ENCODE measurements around the gene SLC2A10. TPM values are rescaled to one million over a fixed set of nuclear protein-coding genes. Genes with fewer than 3 reads are reported as not detected.

The SLC2A10 gene
- total RNA-seq, 2 experiments from 2014 or later, result not detected

- Mint-ChIP-seq H3K4me3 (no peak overlapping the region), H3K4me1 (no peaks in the 10 kb centered on the region), H3K9me3 (ENCODE audit: low read depth) (peaks cover 3% of the 10 kb centered on the region), H3K27ac (no peak overlapping the region), H3K27me3 (peaks cover 20% of the 10 kb centered on the region), H3K36me3 (no peaks in the 10 kb centered on the region)
- CTCF ChIA-PET, result no interaction called here
- no peak for ATAC-seq
- no peak for DNase-seq
Observed at GRCh38 chr20:46715292-46715756, 5.9 kb downstream of the SLC2A10 start.

DNA sequence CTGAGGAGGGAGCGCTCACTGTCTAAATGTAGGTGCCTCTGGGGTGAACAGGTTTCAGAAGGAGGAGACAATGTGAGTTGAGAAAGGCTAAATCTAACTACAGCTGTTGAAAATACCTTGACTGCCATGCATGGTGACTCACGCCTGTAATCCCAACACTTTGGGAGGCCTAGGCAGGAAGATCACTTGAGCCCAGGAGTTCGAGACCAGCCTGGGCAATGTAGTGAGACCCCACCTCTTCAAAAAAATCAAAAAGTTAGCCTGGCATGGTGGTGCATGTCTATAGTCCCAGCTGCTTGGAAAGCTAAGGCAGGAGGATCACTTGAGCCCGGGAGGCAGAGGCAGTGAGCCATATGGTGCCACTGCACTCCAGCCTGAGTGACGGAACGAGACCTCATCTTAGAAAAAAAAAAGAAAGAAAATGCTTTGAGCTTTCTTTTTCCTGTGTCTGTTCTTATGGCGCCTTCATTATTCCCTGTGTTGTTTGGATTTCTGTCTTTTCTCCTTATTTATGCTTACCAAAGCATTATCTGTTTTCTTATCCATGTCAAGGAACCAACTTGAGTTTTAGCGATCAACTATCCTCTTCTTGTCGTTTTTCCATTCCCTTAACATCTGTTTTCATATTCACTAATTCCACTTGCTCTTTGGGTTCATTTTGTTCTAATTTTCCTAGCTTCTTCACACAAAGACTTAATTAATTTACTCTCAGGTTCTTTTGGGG lies 8.5 kb downstream of the SLC2A10 start:
- no peak overlapping the region for H3K4me3 Mint-ChIP-seq
- CTCF ChIA-PET, result no interaction called here
- ATAC-seq, result no peak
- H3K4me1 Mint-ChIP-seq, result no peaks in the 10 kb centered on the region
- H3K27ac Mint-ChIP-seq, result no peak overlapping the region
- DNase-seq, result no peak
- H3K27me3 Mint-ChIP-seq, result peaks cover 8% of the 10 kb centered on the region
- H3K36me3 Mint-ChIP-seq, result no peaks in the 10 kb centered on the region
- H3K9me3 Mint-ChIP-seq (ENCODE audit: low read depth), result peaks cover 6% of the 10 kb centered on the region

DNA sequence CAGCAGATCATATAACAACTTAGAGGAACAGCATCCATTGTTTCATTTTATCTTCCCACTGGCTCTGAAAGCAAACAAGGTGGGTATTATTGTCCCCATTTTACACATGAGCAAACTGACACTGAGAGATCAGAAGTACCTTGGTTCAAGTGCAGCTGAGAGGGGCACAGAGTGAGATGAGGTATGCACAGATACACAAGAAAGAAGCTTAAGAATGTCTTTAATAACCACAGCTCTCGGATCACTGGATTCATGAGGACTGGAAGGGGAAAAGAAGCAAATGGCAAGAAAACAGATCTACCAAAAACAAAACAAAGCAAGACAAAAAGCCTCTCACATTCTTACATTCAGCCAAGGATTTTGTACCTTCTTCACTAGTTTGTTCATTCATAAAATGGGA lies 10.6 kb downstream of the SLC2A10 start:
- CTCF ChIA-PET, result interaction anchor here (0.6 kb wide), 1 partner anchor 696 kb away, joined by 3 read pairs; no protein-coding TSS in a partner anchor
- no peaks in the 10 kb centered on the region for H3K36me3 Mint-ChIP-seq
- no peaks in the 10 kb centered on the region for H3K27me3 Mint-ChIP-seq
- no peak overlapping the region for H3K27ac Mint-ChIP-seq
- H3K9me3 Mint-ChIP-seq (ENCODE audit: low read depth), result peaks cover 6% of the 10 kb centered on the region
- DNase-seq (no peak), ATAC-seq (no peak)
- H3K4me3 Mint-ChIP-seq, result no peak overlapping the region
- no peaks in the 10 kb centered on the region for H3K4me1 Mint-ChIP-seq

DNA sequence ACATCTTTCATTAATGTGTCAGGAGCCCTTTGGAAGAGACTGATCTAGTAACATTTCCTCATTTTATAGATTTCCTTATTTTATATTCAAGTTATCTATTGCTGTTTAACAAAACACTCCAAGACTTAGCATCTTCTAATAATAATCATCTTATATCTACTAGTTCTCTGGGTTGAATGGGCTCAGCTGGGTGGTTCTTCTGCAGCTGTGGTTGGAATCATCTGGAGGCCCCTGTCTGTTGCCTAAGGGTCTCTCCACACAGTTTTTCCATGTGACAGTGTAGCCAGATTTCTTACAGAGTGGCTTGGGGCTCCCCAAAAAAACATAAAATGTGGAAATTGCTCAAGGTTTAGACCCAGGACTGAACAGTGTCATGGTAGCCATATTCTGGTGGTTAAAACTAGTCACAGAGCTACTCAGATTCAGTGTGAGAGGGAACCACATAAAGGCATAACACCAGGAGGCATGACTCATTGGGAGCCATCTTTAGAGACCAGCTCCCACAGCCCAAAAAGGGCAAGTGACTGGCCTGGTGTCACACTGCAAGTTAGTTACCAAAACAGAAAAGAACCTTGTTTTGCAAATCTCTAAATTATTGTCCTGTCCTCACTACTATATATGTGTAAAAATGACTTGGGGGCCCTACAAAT lies 11.5 kb downstream of the SLC2A10 start:
- DNase-seq (no peak), ATAC-seq (no peak)
- no peak overlapping the region for H3K4me3 Mint-ChIP-seq
- no peaks in the 10 kb centered on the region for H3K4me1 Mint-ChIP-seq
- CTCF ChIA-PET, result no interaction called here
- H3K36me3 Mint-ChIP-seq, result no peaks in the 10 kb centered on the region
- H3K27me3 Mint-ChIP-seq, result no peaks in the 10 kb centered on the region
- H3K9me3 Mint-ChIP-seq (ENCODE audit: low read depth), result peaks cover 6% of the 10 kb centered on the region
- H3K27ac Mint-ChIP-seq, result no peak overlapping the region

DNA sequence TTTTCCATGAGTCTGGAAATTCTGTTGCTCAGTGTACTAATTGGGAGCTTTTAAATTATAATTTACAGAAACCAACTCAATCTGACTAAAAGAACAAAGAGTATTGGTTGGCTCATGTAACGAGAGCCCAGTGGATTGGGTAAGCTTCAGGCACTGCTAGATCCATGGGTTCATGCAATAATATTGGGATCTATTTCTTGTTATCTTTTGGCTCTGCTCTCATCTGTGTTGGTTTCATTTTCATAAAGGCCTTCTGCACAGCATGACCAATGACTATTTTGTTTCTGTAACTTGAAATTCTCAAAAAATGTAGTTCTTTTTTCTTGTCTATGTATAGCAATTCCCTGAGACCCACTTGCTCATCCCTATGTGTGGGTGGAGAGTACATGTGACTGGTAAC lies 12.0 kb downstream of the SLC2A10 start:
- Mint-ChIP-seq H3K4me1 (no peaks in the 10 kb centered on the region), H3K4me3 (no peak overlapping the region), H3K27ac (no peak overlapping the region), H3K27me3 (no peaks in the 10 kb centered on the region), H3K9me3 (ENCODE audit: low read depth) (peaks cover 6% of the 10 kb centered on the region), H3K36me3 (no peaks in the 10 kb centered on the region)
- ATAC-seq (no peak), DNase-seq (no peak)
- CTCF ChIA-PET, result no interaction called here

DNA sequence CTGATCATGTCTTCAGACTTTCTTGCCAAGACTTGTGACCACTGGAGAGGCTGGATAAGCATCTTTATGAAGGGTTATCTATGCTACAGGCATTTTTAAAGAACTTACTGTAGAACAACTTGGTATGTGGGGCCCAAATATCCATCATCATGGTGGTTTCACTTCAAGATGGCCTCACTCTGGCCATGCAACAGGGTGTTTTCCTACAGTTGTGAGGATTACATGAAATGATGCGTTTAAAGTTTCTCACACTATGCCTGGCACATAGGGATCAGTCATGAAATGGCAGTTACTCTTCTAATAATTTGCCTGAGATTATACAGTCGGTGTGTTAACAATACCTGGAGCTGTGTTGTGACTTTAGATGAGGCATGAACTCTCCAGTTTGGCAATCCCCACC lies 13.0 kb downstream of the SLC2A10 start:
- CTCF ChIA-PET, result no interaction called here
- Mint-ChIP-seq H3K4me3 (no peak overlapping the region), H3K36me3 (no peaks in the 10 kb centered on the region), H3K9me3 (ENCODE audit: low read depth) (peaks cover 6% of the 10 kb centered on the region), H3K27ac (no peak overlapping the region), H3K27me3 (no peaks in the 10 kb centered on the region), H3K4me1 (no peaks in the 10 kb centered on the region)
- ATAC-seq (no peak), DNase-seq (no peak)

DNA sequence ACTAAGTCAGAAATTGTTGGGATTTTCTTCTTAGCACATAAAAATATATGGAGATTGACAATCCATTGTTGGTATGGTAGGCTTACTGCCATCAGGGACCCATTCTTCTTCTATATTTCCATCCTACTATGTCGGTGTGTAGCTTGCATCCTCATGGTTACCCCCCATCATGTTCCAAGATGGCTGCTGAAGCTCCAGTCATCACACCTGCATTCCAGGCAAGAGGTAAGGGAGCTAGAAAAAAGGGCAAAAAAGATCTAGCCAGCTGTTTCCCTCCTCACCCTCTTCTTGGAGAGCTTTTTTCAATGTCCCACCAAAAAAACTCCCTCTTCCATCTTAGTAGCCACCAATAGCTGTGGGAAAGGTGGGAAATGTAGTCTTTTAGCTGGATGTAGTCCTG lies 13.6 kb downstream of the SLC2A10 start:
- no peak overlapping the region for H3K27ac Mint-ChIP-seq
- DNase-seq, result no peak
- peaks cover 6% of the 10 kb centered on the region for H3K9me3 Mint-ChIP-seq (ENCODE audit: low read depth)
- H3K4me3 Mint-ChIP-seq, result no peak overlapping the region
- H3K27me3 Mint-ChIP-seq, result no peaks in the 10 kb centered on the region
- ATAC-seq, result no peak
- no peaks in the 10 kb centered on the region for H3K4me1 Mint-ChIP-seq
- H3K36me3 Mint-ChIP-seq, result no peaks in the 10 kb centered on the region
- CTCF ChIA-PET, result no interaction called here

GRCh38 chr20:46724343-46724959 lies 15.0 kb downstream of the SLC2A10 start:
- Mint-ChIP-seq H3K36me3 (no peaks in the 10 kb centered on the region), H3K4me3 (no peak overlapping the region), H3K9me3 (ENCODE audit: low read depth) (peaks cover 6% of the 10 kb centered on the region), H3K4me1 (no peaks in the 10 kb centered on the region), H3K27me3 (no peaks in the 10 kb centered on the region), H3K27ac (no peak overlapping the region)
- DNase-seq (no peak), ATAC-seq (no peak)
- CTCF ChIA-PET, result no interaction called here

- Mint-ChIP-seq H3K9me3 (ENCODE audit: low read depth) (peaks cover 1% of the 10 kb centered on the region), H3K27me3 (no peaks in the 10 kb centered on the region), H3K4me3 (no peak overlapping the region), H3K27ac (no peak overlapping the region), H3K4me1 (no peaks in the 10 kb centered on the region), H3K36me3 (no peaks in the 10 kb centered on the region)
- DNase-seq (no peak), ATAC-seq (no peak)
- CTCF ChIA-PET, result no interaction called here
Observed at GRCh38 chr20:46725186-46726165, 16.0 kb downstream of the SLC2A10 start.

- Mint-ChIP-seq H3K4me1 (no peaks in the 10 kb centered on the region), H3K4me3 (no peak overlapping the region)
Observed at GRCh38 chr20:46731770-46732169, 22.3 kb downstream of the SLC2A10 start.

DNA sequence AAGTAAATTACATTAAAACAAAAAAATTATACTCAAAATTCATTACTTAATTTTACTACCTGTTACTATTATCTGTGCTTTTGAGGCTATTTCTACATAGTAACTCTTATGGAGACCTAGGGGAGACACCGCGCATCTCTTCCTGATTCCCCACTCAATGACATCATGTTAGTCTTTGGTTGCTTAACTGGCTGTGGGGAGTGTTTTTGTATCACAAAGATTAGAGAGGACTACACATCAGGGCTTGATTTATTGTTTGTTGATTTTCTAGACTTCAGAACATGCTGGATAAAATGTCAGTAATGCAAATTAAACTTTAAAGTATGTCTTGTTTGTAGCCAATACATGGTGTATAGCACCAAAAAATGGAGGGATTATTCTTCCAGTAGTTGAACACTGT lies 26.0 kb downstream of the SLC2A10 start:
- H3K27ac Mint-ChIP-seq, result no peak overlapping the region

More at GRCh38 chr20:46731770-46732169, 22.3 kb downstream of the SLC2A10 start:
- ATAC-seq (no peak), DNase-seq (no peak)
- CTCF ChIA-PET, result no interaction called here
- Mint-ChIP-seq H3K36me3 (no peaks in the 10 kb centered on the region), H3K27me3 (no peaks in the 10 kb centered on the region), H3K27ac (no peak overlapping the region), H3K9me3 (ENCODE audit: low read depth) (no peaks in the 10 kb centered on the region)

GRCh38 chr20:46739431-46740213 lies 30.2 kb downstream of the SLC2A10 start:
- Mint-ChIP-seq H3K9me3 (ENCODE audit: low read depth) (no peaks in the 10 kb centered on the region), H3K36me3 (no peaks in the 10 kb centered on the region), H3K4me1 (no peaks in the 10 kb centered on the region), H3K4me3 (no peak overlapping the region), H3K27me3 (peaks cover 30% of the 10 kb centered on the region), H3K27ac (no peak overlapping the region)
- ATAC-seq (no peak), DNase-seq (no peak)
- CTCF ChIA-PET, result no interaction called here

More for the DNA sequence above, 26.0 kb downstream of the SLC2A10 start:
- H3K4me1 Mint-ChIP-seq, result no peaks in the 10 kb centered on the region
- CTCF ChIA-PET, result interaction anchor here (1.5 kb wide), 1 partner anchor 19 kb away, joined by 5 read pairs; no protein-coding TSS in a partner anchor
- no peaks in the 10 kb centered on the region for H3K36me3 Mint-ChIP-seq
- ATAC-seq, result no peak
- no peak overlapping the region for H3K4me3 Mint-ChIP-seq
- no peaks in the 10 kb centered on the region for H3K9me3 Mint-ChIP-seq (ENCODE audit: low read depth)
- no peak for DNase-seq
- H3K27me3 Mint-ChIP-seq, result peaks cover 13% of the 10 kb centered on the region

All from activated CD8-positive, alpha-beta memory T cell treated with anti-CD3 and anti-CD28 coated beads, Interleukin-2, amount 10 ng/mL, durations not matched to agents 7 days and 5 days (primary cell).